IMR-90 (cell line): ENCODE data around the gene SLC25A21. TPM values are rescaled to one million over a fixed set of nuclear protein-coding genes. Genes with fewer than 3 reads are reported as not detected.

Source experiments
- ATAC-seq: fragments of 200-7000 bp; cut with Tn5 transposase; 2 replicates; pipeline ENCODE4 v1.9.1; 2020; ENCODE audit warnings: low read depth, mild to moderate bottlenecking, moderate library complexity
- BruUV-seq: library from RNA; stranded (reverse); fragments of 400-500 nt; replicated peaks from 2 replicates; lab custom pipeline; 2021; lab: Mats Ljungman, UMichigan
- CTCF ChIA-PET: fragments of 300-600 bp; formaldehyde crosslinking; extraction: SDS; loops from one replicate; lab custom pipeline; 2021; ENCODE audit warnings: antibody characterized with exemption; lab: Yijun Ruan, JAX
- POLR2A ChIA-PET: fragments of 300-600 bp; sonication (Branson Sonifier 250); formaldehyde crosslinking; loops from one replicate; lab custom pipeline; 2022; ENCODE audit warnings: antibody characterized with exemption; ENCODE audit not compliant: unreplicated experiment; lab: Charles Lee
- DNase-seq: peaks from one replicate; pipeline ENCODE4 v3.0.0; 2013
- H2AFZ ChIP-seq: replicated peaks from 2 replicates; pipeline ENCODE3; 2013; ENCODE audit warnings: low read length, mild to moderate bottlenecking; ENCODE audit not compliant: poor library complexity
- H2AK5ac ChIP-seq: 2 replicates; pipeline ENCODE4 v1.6.1; 2013; ENCODE audit warnings: low read depth, low read length, inconsistent platforms
- H2AK9ac ChIP-seq: replicated peaks from 2 replicates; pipeline ENCODE3; 2013; ENCODE audit warnings: mild to moderate bottlenecking, low read depth, low read length, moderate library complexity; ENCODE audit not compliant: poor library complexity
- H2BK120ac ChIP-seq: 2 replicates; pipeline ENCODE4 v1.6.1; 2013; ENCODE audit warnings: low read depth, low read length, inconsistent platforms
- H2BK15ac ChIP-seq: 3 replicates; pipeline ENCODE4 v1.6.1; 2013; ENCODE audit warnings: low read depth, low read length, inconsistent platforms
- H2BK20ac ChIP-seq: 2 replicates; pipeline ENCODE4 v1.6.1; 2013; ENCODE audit warnings: low read depth, mild to moderate bottlenecking, inconsistent platforms, low read length, moderate library complexity
- H2BK5ac ChIP-seq: 2 replicates; pipeline ENCODE4 v1.6.1; 2013; ENCODE audit warnings: mild to moderate bottlenecking, low read depth, low read length, inconsistent platforms; ENCODE audit not compliant: poor library complexity, severe bottlenecking
- H3K14ac ChIP-seq: replicated peaks from 2 replicates; pipeline ENCODE4 v1.6.1; 2013; ENCODE audit warnings: low read depth, low read length, inconsistent platforms
- H3K18ac ChIP-seq: 2 replicates; pipeline ENCODE4 v1.6.1; 2013; ENCODE audit warnings: low read depth, low read length, control low read depth
- H3K23ac ChIP-seq: 2 replicates; pipeline ENCODE4 v1.6.1; 2013; ENCODE audit warnings: low read depth, low read length, inconsistent platforms
- H3K27ac ChIP-seq: 2 replicates; pipeline ENCODE4 v1.5.1; 2013; ENCODE audit warnings: mild to moderate bottlenecking, control low read depth, low read length; ENCODE audit not compliant: insufficient read depth
- H3K27me3 ChIP-seq: 2 replicates; pipeline ENCODE4 v1.6.1; 2013; ENCODE audit warnings: low read length; ENCODE audit not compliant: control insufficient read depth, insufficient read depth
- H3K36me3 ChIP-seq: 2 replicates; pipeline ENCODE4 v1.6.1; 2013; ENCODE audit warnings: low read length, mixed read lengths; ENCODE audit not compliant: control insufficient read depth, insufficient read depth
- H3K4ac ChIP-seq: 2 replicates; pipeline ENCODE4 v1.6.1; 2013; ENCODE audit warnings: low read depth, low read length, inconsistent platforms
- H3K4me1 ChIP-seq: 2 replicates; pipeline ENCODE4 v1.6.1; 2013; ENCODE audit warnings: low read length, mixed read lengths; ENCODE audit not compliant: control insufficient read depth, insufficient read depth
- H3K4me2 ChIP-seq: 2 replicates; pipeline ENCODE4 v1.6.1; 2013; ENCODE audit warnings: low read depth, mild to moderate bottlenecking, control low read depth, low read length, moderate library complexity
- H3K4me3 ChIP-seq: 2 replicates; pipeline ENCODE4 v1.5.1; 2013; ENCODE audit warnings: low read depth, mild to moderate bottlenecking, control low read depth, low read length, moderate library complexity; ENCODE audit not compliant: insufficient read depth
- H3K56ac ChIP-seq: 2 replicates; pipeline ENCODE4 v1.6.1; 2013; ENCODE audit warnings: low read length, inconsistent platforms; ENCODE audit not compliant: insufficient read depth; ENCODE audit errors: extremely low read depth
- H3K79me1 ChIP-seq, 2 experiments: 2 replicates each; pipeline ENCODE4 v1.6.1; 2013; ENCODE audit warnings: low read length in 2 of 2, inconsistent platforms in 1 of 2, low read depth in 1 of 2
- H3K9ac ChIP-seq: 2 replicates; pipeline ENCODE4 v1.6.1; 2013; ENCODE audit warnings: low read depth, low read length, control low read depth
- H3K9me1 ChIP-seq: 2 replicates; pipeline ENCODE4 v1.6.1; 2013; ENCODE audit warnings: low read length, inconsistent platforms; ENCODE audit not compliant: insufficient read depth
- H3K9me3 ChIP-seq: 2 replicates; pipeline ENCODE4 v1.6.1; 2013; ENCODE audit warnings: low read length; ENCODE audit not compliant: control insufficient read depth, insufficient read depth
- H4K20me1 ChIP-seq: 2 replicates; pipeline ENCODE4 v1.6.1; 2013; ENCODE audit warnings: low read length, inconsistent platforms; ENCODE audit not compliant: insufficient read depth
- H4K5ac ChIP-seq: 2 replicates; pipeline ENCODE4 v1.6.1; 2013; ENCODE audit warnings: mild to moderate bottlenecking, low read depth, low read length, control low read depth
- H4K8ac ChIP-seq, 2 experiments: 2 replicates each; pipeline ENCODE4 v1.6.1; 2013; ENCODE audit warnings: low read depth in 2 of 2, low read length in 2 of 2, control low read depth in 1 of 2, inconsistent platforms in 1 of 2
- H4K91ac ChIP-seq: 2 replicates; pipeline ENCODE4 v1.6.1; 2013; ENCODE audit warnings: low read depth, low read length, inconsistent platforms; ENCODE audit not compliant: insufficient read depth
- CEBPB ChIP-seq: IDR thresholded peaks from 2 replicates; pipeline ENCODE4 v1.6.1; 2012; ENCODE audit warnings: low read depth, low read length, improper control_type of control experiment
- MAZ ChIP-seq: IDR thresholded peaks from 2 replicates; pipeline ENCODE4 v1.6.1; 2012; ENCODE audit warnings: low read depth, mild to moderate bottlenecking, low read length, improper control_type of control experiment, moderate library complexity, borderline replicate concordance
- NFE2L2 ChIP-seq: fragments of 150-350 bp; IDR thresholded peaks from 2 replicates; pipeline ENCODE4 v1.6.1; 2016; ENCODE audit warnings: low read depth, mild to moderate bottlenecking, low read length
- POLR2A ChIP-seq: IDR thresholded peaks from 2 replicates; pipeline ENCODE4 v1.6.1; 2012; ENCODE audit warnings: mild to moderate bottlenecking, low read depth, low read length
- RAD21 ChIP-seq: IDR thresholded peaks from 2 replicates; pipeline ENCODE4 v1.6.1; 2012; ENCODE audit warnings: low read length, improper control_type of control experiment
- whole genome bisulfite sequencing, 2 experiments: methylation state at CpG; one replicate each; pipeline versions ENCODE4 v1.1.5 to v1.1.7; 2013; ENCODE audit warnings: missing lambda C conversion rate in 2 of 2; ENCODE audit not compliant: insufficient read length in 1 of 2; ENCODE audit errors: extremely low coverage in 2 of 2; 5-methylcytosine and 5-hydroxymethylcytosine counted together
- dilution Hi-C: fragments of 300-500 bp; cut with HindIII; formaldehyde crosslinking; loops from one replicate; pipeline ENCODE4 v1.14.3; 2018; ENCODE audit warnings: low sequenced_read_pairs; ENCODE audit not compliant: unreplicated experiment
- in situ Hi-C: fragments of 300-500 bp; cut with MboI; formaldehyde crosslinking; loops from 3 replicates; pipeline ENCODE4 v1.14.3; 2019; ENCODE audit warnings: low sequenced_read_pairs, inconsistent platforms, mixed read lengths
- intact Hi-C: fragments of 100-400 bp; cut with micrococcal nuclease; formaldehyde crosslinking; loops from 2 replicates; pipeline ENCODE4 v1.10.0; 2022
- polyA plus RNA-seq, 3 experiments: library from polyadenylated mRNA; depleted of rRNA; stranded (reverse); fragments of >200 nt; gene quantifications; 2 replicates each; pipeline ENCODE4 v1.2.3, GENCODE V29; 2012; ENCODE audit warnings: low replicate concordance in 1 of 3
- total RNA-seq: library from RNA; depleted of rRNA; stranded (reverse); fragments of >200 nt; gene quantifications from 2 replicates; pipeline ENCODE4 v1.2.3, GENCODE V29; 2012
- TF ChIP-seq, protein P1 (sequence below): fragments of 150-350 bp; IDR thresholded peaks from 2 replicates; pipeline ENCODE4 v1.6.1; 2017; ENCODE audit warnings: mild to moderate bottlenecking, antibody characterized with exemption, low read length, low read depth
- TF ChIP-seq, protein P2 (sequence below): conservative IDR thresholded peaks from 2 replicates; pipeline ENCODE4 v1.5.1; 2012; ENCODE audit warnings: mild to moderate bottlenecking, low read depth, low read length, improper control_type of control experiment

Gene SLC25A21
- total and polyA plus RNA-seq, 2 of the 4 experiments (the other 2 are of a cell fraction) = 0.62 to 0.90 TPM

DNA sequence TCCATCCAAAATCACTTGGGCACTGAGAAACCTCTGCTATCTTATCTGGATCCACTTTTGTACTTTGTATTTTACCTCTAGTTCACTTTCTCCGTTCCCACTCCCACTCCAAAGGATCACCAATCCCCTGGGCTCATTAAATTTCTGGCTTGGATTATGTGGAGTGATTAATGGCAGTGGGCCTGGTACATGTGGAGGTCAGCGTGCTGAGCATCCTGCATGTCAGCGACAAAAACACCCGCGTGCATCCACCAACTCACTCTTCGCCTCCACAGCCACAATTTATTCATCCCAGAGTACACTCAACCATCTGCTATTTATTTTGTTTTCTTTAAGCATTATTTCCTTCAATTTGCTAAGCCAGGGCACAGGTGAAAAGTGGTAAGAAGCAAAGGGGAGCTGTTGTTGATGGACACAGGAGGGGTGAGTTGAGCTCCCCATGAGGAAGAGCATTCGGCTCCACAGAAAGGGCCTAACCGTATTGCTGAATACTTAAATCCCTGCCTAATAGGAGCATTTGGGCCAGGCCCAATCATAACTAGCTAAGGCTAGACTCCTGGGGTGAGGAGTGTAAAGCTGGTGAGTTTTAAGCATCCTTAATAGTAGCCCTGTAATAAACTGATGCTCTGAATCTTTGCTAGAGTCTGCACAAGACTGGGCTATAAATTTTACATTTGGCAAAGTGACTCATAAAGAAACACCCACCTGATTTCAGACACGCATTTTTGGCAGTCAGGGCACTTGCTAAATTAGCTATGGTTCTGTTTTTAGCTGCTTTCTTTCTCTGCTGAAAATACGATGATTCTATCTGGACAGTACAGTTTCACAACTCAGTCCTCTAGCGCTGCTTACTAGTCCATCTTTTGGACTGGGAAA is 137.8 kb downstream of the SLC25A21 start:
- no peak overlapping the region for H2BK120ac ChIP-seq
- no peak overlapping the region for H2AK5ac ChIP-seq
- no peak overlapping the region for H3K9ac ChIP-seq
- no peaks in the 10 kb centered on the region for H3K27me3 ChIP-seq
- no peak overlapping the region for H4K5ac ChIP-seq
- in situ Hi-C loops (no loop called here), dilution Hi-C loops (no loop called here), intact Hi-C loops (no loop called here)
- peak; percentile 24; the same call in 1 of the 2 replicates for ATAC-seq
- no peak overlapping the region for H2BK20ac ChIP-seq
- ChIA-PET POLR2A (no interaction called here), CTCF (interaction anchor here (0.8 to 1.1 kb wide), 2 partner anchors 92 to 385 kb away, joined by 3 to 5 read pairs; no protein-coding TSS in a partner anchor)
- no peaks in the 10 kb centered on the region for H4K20me1 ChIP-seq
- H3K4me3 ChIP-seq = no peak overlapping the region
- no TSS peak for BruUV-seq
- no peak overlapping the region for H2BK5ac ChIP-seq
- H3K9me1 ChIP-seq = no peaks in the 10 kb centered on the region
- no peak overlapping the region for H3K4ac ChIP-seq
- no peak overlapping the region for H2AFZ ChIP-seq
- H2AK9ac ChIP-seq = no peak overlapping the region
- H4K8ac ChIP-seq = no peak overlapping the region
- H3K14ac ChIP-seq = no peak overlapping the region
- H3K79me1 ChIP-seq = no peaks in the 10 kb centered on the region
- peak; percentile 20 for DNase-seq
- no peak overlapping the region for H3K27ac ChIP-seq
- no peak overlapping the region for H2BK15ac ChIP-seq
- no peak overlapping the region for H3K56ac ChIP-seq
- no peak overlapping the region for H4K91ac ChIP-seq
- H3K4me2 ChIP-seq = no peak overlapping the region
- H3K4me1 ChIP-seq = peaks cover 3% of the 10 kb centered on the region; the same call in 1 of the 2 replicates
- no peak overlapping the region for H3K18ac ChIP-seq
- H3K23ac ChIP-seq = no peak overlapping the region
- 20% methylated on average over 1 of the region's 11 CpGs; no CpG with 5 or more reads in 1 of the 2 experiments for WGBS, 2 experiments
- TF ChIP-seq POLR2A = no peak
- TF ChIP-seq, protein P1, sequence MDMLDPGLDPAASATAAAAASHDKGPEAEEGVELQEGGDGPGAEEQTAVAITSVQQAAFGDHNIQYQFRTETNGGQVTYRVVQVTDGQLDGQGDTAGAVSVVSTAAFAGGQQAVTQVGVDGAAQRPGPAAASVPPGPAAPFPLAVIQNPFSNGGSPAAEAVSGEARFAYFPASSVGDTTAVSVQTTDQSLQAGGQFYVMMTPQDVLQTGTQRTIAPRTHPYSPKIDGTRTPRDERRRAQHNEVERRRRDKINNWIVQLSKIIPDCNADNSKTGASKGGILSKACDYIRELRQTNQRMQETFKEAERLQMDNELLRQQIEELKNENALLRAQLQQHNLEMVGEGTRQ = no peak
- no peak for TF ChIP-seq MAZ
- TF ChIP-seq RAD21 = no peak
- TF ChIP-seq NFE2L2 = no peak
- TF ChIP-seq, protein P2, sequence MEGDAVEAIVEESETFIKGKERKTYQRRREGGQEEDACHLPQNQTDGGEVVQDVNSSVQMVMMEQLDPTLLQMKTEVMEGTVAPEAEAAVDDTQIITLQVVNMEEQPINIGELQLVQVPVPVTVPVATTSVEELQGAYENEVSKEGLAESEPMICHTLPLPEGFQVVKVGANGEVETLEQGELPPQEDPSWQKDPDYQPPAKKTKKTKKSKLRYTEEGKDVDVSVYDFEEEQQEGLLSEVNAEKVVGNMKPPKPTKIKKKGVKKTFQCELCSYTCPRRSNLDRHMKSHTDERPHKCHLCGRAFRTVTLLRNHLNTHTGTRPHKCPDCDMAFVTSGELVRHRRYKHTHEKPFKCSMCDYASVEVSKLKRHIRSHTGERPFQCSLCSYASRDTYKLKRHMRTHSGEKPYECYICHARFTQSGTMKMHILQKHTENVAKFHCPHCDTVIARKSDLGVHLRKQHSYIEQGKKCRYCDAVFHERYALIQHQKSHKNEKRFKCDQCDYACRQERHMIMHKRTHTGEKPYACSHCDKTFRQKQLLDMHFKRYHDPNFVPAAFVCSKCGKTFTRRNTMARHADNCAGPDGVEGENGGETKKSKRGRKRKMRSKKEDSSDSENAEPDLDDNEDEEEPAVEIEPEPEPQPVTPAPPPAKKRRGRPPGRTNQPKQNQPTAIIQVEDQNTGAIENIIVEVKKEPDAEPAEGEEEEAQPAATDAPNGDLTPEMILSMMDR = no peak
- no peak for TF ChIP-seq CEBPB
- H3K9me3 ChIP-seq = no peaks in the 10 kb centered on the region
- no peaks in the 10 kb centered on the region for H3K36me3 ChIP-seq
